ENCODE results near the gene TMTC4.

DNA sequence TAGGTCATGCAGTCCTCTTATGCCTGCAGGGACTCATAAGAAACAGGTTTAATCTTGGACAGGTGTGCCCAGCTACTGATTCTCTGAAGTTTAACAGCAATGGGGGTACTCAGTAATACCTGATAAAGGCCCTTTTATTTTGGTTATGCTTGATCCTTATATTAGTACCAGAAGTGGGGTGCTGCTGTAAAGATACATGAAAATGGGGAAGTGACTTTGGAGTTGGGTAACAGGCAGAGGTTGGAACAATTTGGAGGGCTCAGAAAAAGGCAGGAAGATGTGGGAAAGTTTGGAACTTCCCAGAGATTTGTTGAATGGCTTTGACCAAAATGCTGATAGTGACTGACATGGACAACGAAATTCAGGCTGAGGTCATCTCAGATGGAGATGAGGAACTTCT, 14.6 kb upstream of the TMTC4 start:
- TF ChIP-seq, protein P1, sequence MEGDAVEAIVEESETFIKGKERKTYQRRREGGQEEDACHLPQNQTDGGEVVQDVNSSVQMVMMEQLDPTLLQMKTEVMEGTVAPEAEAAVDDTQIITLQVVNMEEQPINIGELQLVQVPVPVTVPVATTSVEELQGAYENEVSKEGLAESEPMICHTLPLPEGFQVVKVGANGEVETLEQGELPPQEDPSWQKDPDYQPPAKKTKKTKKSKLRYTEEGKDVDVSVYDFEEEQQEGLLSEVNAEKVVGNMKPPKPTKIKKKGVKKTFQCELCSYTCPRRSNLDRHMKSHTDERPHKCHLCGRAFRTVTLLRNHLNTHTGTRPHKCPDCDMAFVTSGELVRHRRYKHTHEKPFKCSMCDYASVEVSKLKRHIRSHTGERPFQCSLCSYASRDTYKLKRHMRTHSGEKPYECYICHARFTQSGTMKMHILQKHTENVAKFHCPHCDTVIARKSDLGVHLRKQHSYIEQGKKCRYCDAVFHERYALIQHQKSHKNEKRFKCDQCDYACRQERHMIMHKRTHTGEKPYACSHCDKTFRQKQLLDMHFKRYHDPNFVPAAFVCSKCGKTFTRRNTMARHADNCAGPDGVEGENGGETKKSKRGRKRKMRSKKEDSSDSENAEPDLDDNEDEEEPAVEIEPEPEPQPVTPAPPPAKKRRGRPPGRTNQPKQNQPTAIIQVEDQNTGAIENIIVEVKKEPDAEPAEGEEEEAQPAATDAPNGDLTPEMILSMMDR (IDR thresholded peaks at IDR 0.05; ENCODE audit: low read depth, low read length, poor library complexity, severe bottlenecking), result no peak
- no peak for TF ChIP-seq EZH2phosphoT487 (IDR thresholded peaks at IDR 0.05; ENCODE audit: borderline replicate concordance, low read length)

All from DOHH2 (cell line).